NCI-H1930 (cell line): ENCODE results near the gene MGAT1.
"Not testable (repeated sequence)": the region's sequence is repeated elsewhere in the genome, so short reads cannot be mapped to it uniquely, and the experiment has no call there.

Experiments used
- DNase-seq, 2 experiments: peaks; one replicate each; lab custom pipeline; 2025; lab: John Stamatoyannopoulos, UW

MGAT1 gene

GRCh38 chr5:180785121-180785781, 17.4 kb downstream of the MGAT1 start:
- no peak for DNase-seq

GRCh38 chr5:180784497-180785097, 18.0 kb downstream of the MGAT1 start:
- peak in 1 of 2 experiments; percentile 28 for DNase-seq

DNA sequence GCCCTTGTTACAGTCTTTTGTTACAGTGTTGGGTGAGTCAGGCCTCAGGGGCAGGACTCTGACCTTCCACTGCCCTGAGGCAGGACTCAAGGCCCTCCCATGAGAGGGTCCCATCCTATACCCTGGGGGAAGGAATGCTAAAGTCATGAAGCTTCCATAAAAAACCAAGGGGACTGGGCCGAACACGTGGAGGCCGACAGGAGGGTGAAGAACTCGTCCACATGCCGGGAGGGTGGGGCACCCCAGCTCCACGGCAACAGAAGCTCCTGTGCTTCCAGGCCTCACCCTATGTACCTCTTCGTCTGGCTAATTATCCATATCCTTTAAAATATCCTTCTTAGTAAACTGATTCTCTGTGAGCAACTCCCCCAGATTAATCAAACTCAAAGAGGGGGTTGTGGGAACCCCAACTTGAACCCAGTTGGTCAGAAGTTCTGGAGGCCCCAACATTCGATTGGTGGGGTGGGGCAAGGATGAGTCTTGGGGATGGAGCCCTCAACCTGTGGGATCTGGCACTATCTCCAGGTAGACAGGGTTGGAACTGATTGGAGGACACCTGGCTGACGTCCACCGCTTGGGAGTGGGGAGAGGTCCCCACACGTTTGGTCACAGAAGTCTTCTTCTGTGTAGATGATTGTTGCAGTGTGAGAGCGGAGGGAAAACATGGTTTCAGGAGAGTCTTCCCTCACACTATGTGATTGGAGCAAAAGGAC, 19.1 kb downstream of the MGAT1 start:
- no peak for DNase-seq

GRCh38 chr5:180782748-180783147, 19.9 kb downstream of the MGAT1 start:
- no peak for DNase-seq

DNA sequence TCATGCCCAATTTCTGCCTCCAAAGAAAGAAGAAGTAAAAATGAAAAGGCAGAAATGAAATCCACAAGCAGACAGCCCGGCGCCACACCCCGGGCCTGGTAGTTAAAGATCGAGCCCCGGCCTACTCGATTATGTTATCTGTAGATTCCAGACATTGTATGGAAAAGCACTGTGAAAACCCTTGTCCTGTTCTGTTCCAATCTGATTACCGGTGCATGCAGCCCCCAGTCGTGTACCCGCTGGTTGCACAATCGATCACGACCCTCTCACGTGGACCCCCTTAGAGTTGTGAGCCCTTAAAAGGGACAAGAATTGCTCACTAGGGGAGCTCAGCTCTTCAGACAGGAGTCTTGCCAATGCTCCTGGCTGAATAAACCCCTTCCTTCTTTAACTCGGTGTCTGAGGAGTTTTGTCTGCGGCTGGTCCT, 20.7 kb downstream of the MGAT1 start:
- DNase-seq, result not testable (repeated sequence)

DNA sequence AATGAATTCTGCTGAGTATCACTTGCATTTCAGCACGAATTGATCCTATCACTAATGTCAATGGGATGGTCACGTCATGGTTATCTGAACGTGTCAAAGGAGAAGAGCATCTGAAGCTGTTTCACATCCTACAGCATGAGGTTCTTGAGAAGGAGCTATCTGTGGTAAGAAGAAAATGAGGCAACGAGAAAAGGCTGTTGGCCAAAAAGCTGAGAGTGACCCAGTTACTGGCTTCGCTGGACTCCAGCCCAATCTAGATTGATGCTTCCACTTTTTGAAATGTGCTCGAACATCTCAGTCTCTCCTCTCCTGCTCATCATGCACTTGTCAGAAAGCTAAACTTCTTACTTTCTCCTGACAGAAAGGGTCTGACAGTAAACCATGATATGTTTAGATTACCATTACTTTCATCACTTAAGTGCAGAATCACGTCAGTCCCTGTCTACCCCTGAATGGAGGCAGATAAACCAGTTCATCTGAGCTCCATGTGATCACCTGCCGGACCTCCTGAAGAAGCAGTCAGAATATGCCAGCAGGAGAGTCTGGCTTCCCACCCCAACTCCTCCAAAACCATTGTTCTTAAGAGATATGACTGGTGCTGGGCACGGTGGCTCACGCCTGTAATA, 22.5 kb downstream of the MGAT1 start:
- DNase-seq, result no peak

GRCh38 chr5:180777475-180777874, 25.1 kb downstream of the MGAT1 start:
- no peak for DNase-seq

DNA sequence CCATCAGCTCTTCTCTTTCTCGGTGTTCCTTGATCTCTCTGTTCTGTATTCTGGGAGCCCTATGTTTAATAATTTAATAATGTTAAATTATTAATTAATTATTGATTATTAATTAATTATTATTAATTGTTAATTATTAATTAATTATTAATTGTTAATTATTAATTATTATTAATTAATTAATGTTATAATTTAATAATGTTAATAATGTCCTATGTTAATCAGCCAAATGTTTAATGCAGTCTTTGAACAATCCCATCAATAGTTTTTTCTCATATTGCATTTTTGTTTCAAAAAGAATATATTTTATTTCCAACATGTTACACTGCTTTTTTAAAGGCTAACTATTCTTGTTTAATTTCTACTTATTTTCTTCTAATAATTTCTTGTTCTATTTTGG, 26.2 kb downstream of the MGAT1 start:
- no peak for DNase-seq

- no peak for DNase-seq
Observed at GRCh38 chr5:180775624-180776023, 27.0 kb downstream of the MGAT1 start.

- DNase-seq, result no peak
Observed at GRCh38 chr5:180771839-180772238, 30.8 kb downstream of the MGAT1 start.

GRCh38 chr5:180769821-180770220, 32.8 kb downstream of the MGAT1 start:
- DNase-seq, result no peak

DNA sequence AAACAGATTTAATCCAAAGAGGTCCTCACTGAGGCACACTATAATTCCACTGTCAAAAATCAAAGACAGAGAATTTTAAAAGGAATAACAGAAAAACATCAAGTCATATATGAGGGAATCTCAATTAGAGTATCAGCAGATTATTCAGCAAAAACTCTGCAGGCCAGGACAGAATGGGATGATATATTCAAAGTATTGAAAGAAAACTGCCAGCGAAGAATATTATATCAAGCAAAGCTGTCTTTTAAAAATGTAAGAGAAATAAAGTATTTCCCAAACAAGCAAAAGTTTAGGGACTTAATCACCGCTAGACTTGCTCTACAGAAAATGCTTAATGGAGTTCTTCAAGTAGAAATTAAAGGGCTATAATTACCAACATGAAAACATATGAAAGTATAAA, 47.0 kb downstream of the MGAT1 start:
- DNase-seq, result no peak

GRCh38 chr5:180744253-180744652, 58.4 kb downstream of the MGAT1 start:
- no peak for DNase-seq

GRCh38 chr5:180742727-180743126, 59.9 kb downstream of the MGAT1 start:
- DNase-seq, result no peak

DNA sequence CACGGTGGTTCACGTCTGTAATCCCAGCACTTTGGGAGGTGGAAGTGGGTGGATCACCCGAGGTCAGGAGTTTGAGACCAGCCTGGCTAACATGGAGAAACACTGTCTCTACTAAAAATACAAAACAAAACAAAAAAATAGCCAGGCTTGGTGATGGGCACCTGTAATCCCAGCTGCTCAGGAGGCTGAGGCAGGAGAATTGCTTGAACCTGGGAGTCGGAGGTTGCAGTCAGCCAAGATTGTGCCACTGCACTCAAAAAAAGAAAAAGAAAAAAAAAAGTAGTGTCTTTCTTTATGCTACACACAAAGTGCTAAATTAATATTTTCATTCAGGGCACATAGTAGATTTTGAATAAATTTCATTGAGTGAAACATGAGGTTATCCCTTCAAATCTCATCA, 61.7 kb downstream of the MGAT1 start:
- DNase-seq, result not testable (repeated sequence)

DNA sequence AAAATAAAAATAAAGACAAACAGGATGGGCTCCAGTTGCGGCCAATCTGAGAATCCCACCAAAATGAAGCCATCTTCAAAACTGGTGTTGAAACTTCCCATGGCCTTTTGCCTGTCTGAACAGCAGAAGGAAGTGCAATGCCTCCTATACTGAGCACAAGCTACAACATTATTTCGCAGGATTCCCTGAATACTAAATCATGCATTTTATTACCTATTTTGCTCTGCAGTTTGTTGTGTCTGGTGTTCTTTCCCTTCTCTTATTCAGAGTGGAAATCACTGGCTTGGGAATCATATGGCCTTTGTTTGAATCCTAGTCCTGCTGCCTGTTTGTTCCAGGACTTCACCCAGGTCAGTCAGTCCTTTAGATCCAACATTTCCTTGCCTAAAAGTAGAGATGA, 62.6 kb downstream of the MGAT1 start, which contains the start of gene OR2Y1:
TSS of gene OR2Y1 (minus strand) at position 101 of the 400 bp plus-strand sequence. CDS start at position 101, 0 bp downstream.
- DNase-seq, result no peak

GRCh38 chr5:180739271-180739670, 63.3 kb downstream of the MGAT1 start:
- DNase-seq, result no peak

GRCh38 chr5:180736536-180736935, 66.1 kb downstream of the MGAT1 start:
- peak in 1 of 2 experiments; percentile 3 for DNase-seq
